Measurements from ENCODE around the gene ALPL. TPM values are rescaled to one million over a fixed set of nuclear protein-coding genes. Genes with fewer than 3 reads are reported as not detected.
A peak's percentile ranks its signal among the peaks of the same experiment; 100 is the strongest.

The ALPL gene
- total and polyA plus RNA-seq, 9 of the 15 experiments (the other 6 are each of a cell fraction or from before 2014, with no cell fraction given) = 0.04 to 0.38 (median 0.18) TPM; not detected in 4

- H4K20me1 ChIP-seq (replicated peaks; ENCODE audit: control insufficient read depth, insufficient read depth, low read length) = peaks cover 10% of the 10 kb centered on the region
- CTCF ChIA-PET (ENCODE audit: low intra/inter-chr PET ratio) = interaction anchor here (1.5 to 1.6 kb wide), 2 partner anchors 85 to 224 kb away, joined by 8 to 10 read pairs; partner anchors contain the start of gene ALPL
- TF ChIP-seq, protein P1, sequence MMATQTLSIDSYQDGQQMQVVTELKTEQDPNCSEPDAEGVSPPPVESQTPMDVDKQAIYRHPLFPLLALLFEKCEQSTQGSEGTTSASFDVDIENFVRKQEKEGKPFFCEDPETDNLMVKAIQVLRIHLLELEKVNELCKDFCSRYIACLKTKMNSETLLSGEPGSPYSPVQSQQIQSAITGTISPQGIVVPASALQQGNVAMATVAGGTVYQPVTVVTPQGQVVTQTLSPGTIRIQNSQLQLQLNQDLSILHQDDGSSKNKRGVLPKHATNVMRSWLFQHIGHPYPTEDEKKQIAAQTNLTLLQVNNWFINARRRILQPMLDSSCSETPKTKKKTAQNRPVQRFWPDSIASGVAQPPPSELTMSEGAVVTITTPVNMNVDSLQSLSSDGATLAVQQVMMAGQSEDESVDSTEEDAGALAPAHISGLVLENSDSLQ (IDR thresholded peaks at IDR 0.05) = no peak
- TF ChIP-seq ZNF41 (CRISPR knock-in tag; conservative IDR thresholded peaks at IDR 0.05) (no peak), CBFA2T2 (conservative IDR thresholded peaks at IDR 0.05) (no peak), ZNF75A (CRISPR knock-in tag; IDR thresholded peaks at IDR 0.05) (no peak), PHF8 (IDR thresholded peaks at IDR 0.05; ENCODE audit: borderline replicate concordance, low read length) (no peak), ZNF263 (CRISPR knock-in tag; IDR thresholded peaks at IDR 0.05; ENCODE audit: borderline replicate concordance) (peak; percentile 13; the same call in 1 of the 2 replicates), ZEB2 (IDR thresholded peaks at IDR 0.05) (no peak), POLR2G (IDR thresholded peaks at IDR 0.05; ENCODE audit: low read depth, low read length) (no peak)
- TF ChIP-seq, protein P2, sequence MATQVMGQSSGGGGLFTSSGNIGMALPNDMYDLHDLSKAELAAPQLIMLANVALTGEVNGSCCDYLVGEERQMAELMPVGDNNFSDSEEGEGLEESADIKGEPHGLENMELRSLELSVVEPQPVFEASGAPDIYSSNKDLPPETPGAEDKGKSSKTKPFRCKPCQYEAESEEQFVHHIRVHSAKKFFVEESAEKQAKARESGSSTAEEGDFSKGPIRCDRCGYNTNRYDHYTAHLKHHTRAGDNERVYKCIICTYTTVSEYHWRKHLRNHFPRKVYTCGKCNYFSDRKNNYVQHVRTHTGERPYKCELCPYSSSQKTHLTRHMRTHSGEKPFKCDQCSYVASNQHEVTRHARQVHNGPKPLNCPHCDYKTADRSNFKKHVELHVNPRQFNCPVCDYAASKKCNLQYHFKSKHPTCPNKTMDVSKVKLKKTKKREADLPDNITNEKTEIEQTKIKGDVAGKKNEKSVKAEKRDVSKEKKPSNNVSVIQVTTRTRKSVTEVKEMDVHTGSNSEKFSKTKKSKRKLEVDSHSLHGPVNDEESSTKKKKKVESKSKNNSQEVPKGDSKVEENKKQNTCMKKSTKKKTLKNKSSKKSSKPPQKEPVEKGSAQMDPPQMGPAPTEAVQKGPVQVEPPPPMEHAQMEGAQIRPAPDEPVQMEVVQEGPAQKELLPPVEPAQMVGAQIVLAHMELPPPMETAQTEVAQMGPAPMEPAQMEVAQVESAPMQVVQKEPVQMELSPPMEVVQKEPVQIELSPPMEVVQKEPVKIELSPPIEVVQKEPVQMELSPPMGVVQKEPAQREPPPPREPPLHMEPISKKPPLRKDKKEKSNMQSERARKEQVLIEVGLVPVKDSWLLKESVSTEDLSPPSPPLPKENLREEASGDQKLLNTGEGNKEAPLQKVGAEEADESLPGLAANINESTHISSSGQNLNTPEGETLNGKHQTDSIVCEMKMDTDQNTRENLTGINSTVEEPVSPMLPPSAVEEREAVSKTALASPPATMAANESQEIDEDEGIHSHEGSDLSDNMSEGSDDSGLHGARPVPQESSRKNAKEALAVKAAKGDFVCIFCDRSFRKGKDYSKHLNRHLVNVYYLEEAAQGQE (IDR thresholded peaks at IDR 0.05; ENCODE audit: borderline replicate concordance) = peak; percentile 61
- TF ChIP-seq, protein P2 (CRISPR knock-in tag; IDR thresholded peaks at IDR 0.05; ENCODE audit: low read depth) = no peak
- TF ChIP-seq, protein P3, sequence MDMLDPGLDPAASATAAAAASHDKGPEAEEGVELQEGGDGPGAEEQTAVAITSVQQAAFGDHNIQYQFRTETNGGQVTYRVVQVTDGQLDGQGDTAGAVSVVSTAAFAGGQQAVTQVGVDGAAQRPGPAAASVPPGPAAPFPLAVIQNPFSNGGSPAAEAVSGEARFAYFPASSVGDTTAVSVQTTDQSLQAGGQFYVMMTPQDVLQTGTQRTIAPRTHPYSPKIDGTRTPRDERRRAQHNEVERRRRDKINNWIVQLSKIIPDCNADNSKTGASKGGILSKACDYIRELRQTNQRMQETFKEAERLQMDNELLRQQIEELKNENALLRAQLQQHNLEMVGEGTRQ (CRISPR knock-in tag; IDR thresholded peaks at IDR 0.05) = no peak
- TF ChIP-seq, protein P4, sequence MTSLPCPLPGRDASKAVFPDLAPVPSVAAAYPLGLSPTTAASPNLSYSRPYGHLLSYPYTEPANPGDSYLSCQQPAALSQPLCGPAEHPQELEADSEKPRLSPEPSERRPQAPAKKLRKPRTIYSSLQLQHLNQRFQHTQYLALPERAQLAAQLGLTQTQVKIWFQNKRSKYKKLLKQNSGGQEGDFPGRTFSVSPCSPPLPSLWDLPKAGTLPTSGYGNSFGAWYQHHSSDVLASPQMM (CRISPR knock-in tag; IDR thresholded peaks at IDR 0.05) = no peak
Measured at GRCh38 chr1:21594501-21594900, 85.3 kb downstream of the ALPL start.

More at GRCh38 chr1:21594501-21594900, 85.3 kb downstream of the ALPL start:
- H3K4me3 ChIP-seq = no peak overlapping the region
- peaks cover 20% of the 10 kb centered on the region for H3K36me3 ChIP-seq (ENCODE audit: control insufficient read depth, insufficient read depth, low read length)
- WGBS (ENCODE audit: insufficient coverage, low coverage, missing lambda C conversion rate) = 37% methylated on average over 10 of the region's 11 CpGs
- no peak overlapping the region for H2AFZ ChIP-seq (ENCODE audit: low read depth, low read length)
- no peak overlapping the region for H3K4me2 ChIP-seq (ENCODE audit: insufficient read depth, low read length)
- H3K9ac ChIP-seq (ENCODE audit: insufficient read depth in 1 of 2, low read depth in 2 of 2, low read length in 2 of 2) = peak overlapping the region in 1 of 2 experiments; percentile 2; a peak in 1 of 4 replicates
- in situ Hi-C loops (cut with MboI) (no loop called here), intact Hi-C loops (cut with micrococcal nuclease) (loop anchor here (2.0 to 10.0 kb wide), 2 partner anchors 64 to 80 kb away; no protein-coding TSS in a partner anchor)
- 0 out of 5 replicates have a peak, but pooled peaks cover 0 to 7% of the 10 kb centered on the region in 2 experiments for H3K27me3 ChIP-seq (ENCODE audit: control insufficient read depth in 2 of 2, insufficient read depth in 2 of 2, low read length in 2 of 2)
- H3K9me3 ChIP-seq (replicated peaks; ENCODE audit: control insufficient read depth, insufficient read depth, low read depth, low read length) = no peaks in the 10 kb centered on the region
- H3K9me1 ChIP-seq (ENCODE audit: control insufficient read depth, insufficient read depth, low read length) = no peaks in the 10 kb centered on the region
- POLR2A ChIA-PET = interaction anchor here (0.6 to 0.7 kb wide), 2 partner anchors 13 to 1265 kb away, joined by 3 to 4 read pairs; no protein-coding TSS in a partner anchor
- DNase-seq (ENCODE audit: extremely low read depth in 1 of 4, low spot score in 3 of 4) (peak in 2 of 4 experiments; percentile 47 to 48), ATAC-seq (peak; percentile 14), FAIRE-seq (no peak)
- H3K79me2 ChIP-seq (ENCODE audit: control insufficient read depth, insufficient read depth, low read length) = no peaks in the 10 kb centered on the region
- BruUV-seq (replicated peaks) = no TSS peak
- H3K4me1 ChIP-seq (replicated peaks in 1 of 2; ENCODE audit: control insufficient read depth in 2 of 2, insufficient read depth in 2 of 2, low read length in 2 of 2) = peaks cover 6 to 60% of the 10 kb centered on the region in 2 experiments; a peak in 3 of 5 replicates
- no peak overlapping the region for H3K27ac ChIP-seq (ENCODE audit: extremely low read depth, low read depth, low read length)
